Stomach (tissue), 4 donors: ENCODE results near the gene ANKRD13C.

Source experiments
- EP300 ChIP-seq: sonication (generic); formaldehyde crosslinking; IDR thresholded peaks from one replicate; pipeline ENCODE4 v1.6.1; 2017; ENCODE audit warnings: antibody characterized with exemption
- POLR2A ChIP-seq, 4 donors: fragments of 450-650 bp; IDR thresholded peaks; one replicate each; pipeline ENCODE4 v1.6.1; 2016; ENCODE audit warnings: antibody characterized with exemption in 4 of 4, control low read depth in 2 of 4, mild to moderate bottlenecking in 1 of 4, moderate library complexity in 1 of 4
- POLR2AphosphoS5 ChIP-seq, 3 donors: sonication (generic); formaldehyde crosslinking; IDR thresholded peaks; one replicate each; pipeline ENCODE4 v1.6.1; 2016; ENCODE audit warnings: antibody characterized with exemption in 3 of 3
- TF ChIP-seq, protein P1 (sequence below), 7 experiments: fragments of 450-650 bp in 4 of 7; fragments of 200-600 bp in 3 of 7; sonication (generic) in 3 of 7; IDR thresholded peaks; one replicate each; pipeline ENCODE4 v1.5.1; 2016 to 2019; ENCODE audit warnings: antibody characterized with exemption in 7 of 7, control low read depth in 2 of 7, mild to moderate bottlenecking in 1 of 7

DNA sequence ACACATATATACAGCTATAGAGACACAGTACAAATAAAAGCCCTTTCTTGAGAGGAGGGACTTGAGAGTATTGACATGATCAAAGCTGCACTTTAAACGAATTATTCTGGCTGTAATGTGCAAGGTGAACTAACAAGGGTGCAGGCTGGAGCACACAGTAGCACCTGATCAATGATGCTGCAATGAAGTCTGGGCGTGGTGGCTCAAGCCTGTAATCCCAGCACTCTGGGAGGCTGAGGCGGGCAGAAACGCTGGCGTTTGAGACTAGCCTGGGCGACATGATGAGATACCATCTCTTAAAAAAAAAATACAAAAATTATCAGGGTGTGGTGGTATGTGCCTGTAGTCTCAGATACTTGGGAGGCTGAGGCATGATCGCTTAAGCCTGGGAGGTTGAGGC is 42.5 kb upstream of the ANKRD13C start:
- TF ChIP-seq EP300 (no peak), POLR2AphosphoS5 (IDR thresholded peaks at IDR 0.05) (no peak), POLR2A (IDR thresholded peaks at IDR 0.05) (no peak)
- TF ChIP-seq, protein P1, sequence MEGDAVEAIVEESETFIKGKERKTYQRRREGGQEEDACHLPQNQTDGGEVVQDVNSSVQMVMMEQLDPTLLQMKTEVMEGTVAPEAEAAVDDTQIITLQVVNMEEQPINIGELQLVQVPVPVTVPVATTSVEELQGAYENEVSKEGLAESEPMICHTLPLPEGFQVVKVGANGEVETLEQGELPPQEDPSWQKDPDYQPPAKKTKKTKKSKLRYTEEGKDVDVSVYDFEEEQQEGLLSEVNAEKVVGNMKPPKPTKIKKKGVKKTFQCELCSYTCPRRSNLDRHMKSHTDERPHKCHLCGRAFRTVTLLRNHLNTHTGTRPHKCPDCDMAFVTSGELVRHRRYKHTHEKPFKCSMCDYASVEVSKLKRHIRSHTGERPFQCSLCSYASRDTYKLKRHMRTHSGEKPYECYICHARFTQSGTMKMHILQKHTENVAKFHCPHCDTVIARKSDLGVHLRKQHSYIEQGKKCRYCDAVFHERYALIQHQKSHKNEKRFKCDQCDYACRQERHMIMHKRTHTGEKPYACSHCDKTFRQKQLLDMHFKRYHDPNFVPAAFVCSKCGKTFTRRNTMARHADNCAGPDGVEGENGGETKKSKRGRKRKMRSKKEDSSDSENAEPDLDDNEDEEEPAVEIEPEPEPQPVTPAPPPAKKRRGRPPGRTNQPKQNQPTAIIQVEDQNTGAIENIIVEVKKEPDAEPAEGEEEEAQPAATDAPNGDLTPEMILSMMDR (IDR thresholded peaks at IDR 0.05), result no peak
